Activated CD8-positive, alpha-beta T cell treated with anti-CD3 and anti-CD28 coated beads, Interleukin-2, amount 10 ng/mL, durations not matched to agents 7 days and 5 days (primary cell): ENCODE measurements around the gene SBK2. TPM values are rescaled to one million over a fixed set of nuclear protein-coding genes. Genes with fewer than 3 reads are reported as not detected.

Source experiments
- ATAC-seq: fragments of 150-1000 bp; cut with Tn5 transposase; one replicate; pipeline ENCODE4 v1.10.0; 2021; ENCODE audit warnings: moderate library complexity
- CTCF ChIA-PET: fragments of 350-600 bp; sonication (Branson Sonifier 250); formaldehyde crosslinking; loops from one replicate; lab custom pipeline; 2021; ENCODE audit warnings: antibody characterized with exemption; lab: Charles Lee
- POLR2A ChIA-PET: fragments of 350-600 bp; sonication (Branson Sonifier 250); formaldehyde crosslinking; loops from one replicate; lab custom pipeline; 2021; ENCODE audit warnings: antibody characterized with exemption; lab: Charles Lee
- DNase-seq: peaks from one replicate; pipeline ENCODE4 v3.0.0-alpha.2; 2020
- H3K27ac Mint-ChIP-seq: one replicate; pipeline ENCODE4 v1.8.0; 2021; ENCODE audit warnings: mild to moderate bottlenecking, mixed read lengths
- H3K27me3 Mint-ChIP-seq: one replicate; pipeline ENCODE4 v1.8.0; 2021; ENCODE audit warnings: low read depth, mixed read lengths
- H3K36me3 Mint-ChIP-seq: one replicate; pipeline ENCODE4 v1.8.0; 2021; ENCODE audit warnings: low read depth, mixed read lengths
- H3K4me1 Mint-ChIP-seq: one replicate; pipeline ENCODE4 v1.8.0; 2021; ENCODE audit warnings: low read depth, mixed read lengths
- H3K4me3 Mint-ChIP-seq: one replicate; pipeline ENCODE4 v1.8.0; 2021; ENCODE audit warnings: mild to moderate bottlenecking, mixed read lengths
- H3K9me3 Mint-ChIP-seq: one replicate; pipeline ENCODE4 v1.8.0; 2022; ENCODE audit warnings: mixed read lengths; ENCODE audit not compliant: insufficient read depth
- total RNA-seq, 2 experiments: library from RNA; stranded (reverse); gene quantifications; one replicate each; pipeline ENCODE4 v1.2.3, GENCODE V29; 2021

Gene SBK2
- total RNA-seq, 2 experiments from 2014 or later = not detected

DNA sequence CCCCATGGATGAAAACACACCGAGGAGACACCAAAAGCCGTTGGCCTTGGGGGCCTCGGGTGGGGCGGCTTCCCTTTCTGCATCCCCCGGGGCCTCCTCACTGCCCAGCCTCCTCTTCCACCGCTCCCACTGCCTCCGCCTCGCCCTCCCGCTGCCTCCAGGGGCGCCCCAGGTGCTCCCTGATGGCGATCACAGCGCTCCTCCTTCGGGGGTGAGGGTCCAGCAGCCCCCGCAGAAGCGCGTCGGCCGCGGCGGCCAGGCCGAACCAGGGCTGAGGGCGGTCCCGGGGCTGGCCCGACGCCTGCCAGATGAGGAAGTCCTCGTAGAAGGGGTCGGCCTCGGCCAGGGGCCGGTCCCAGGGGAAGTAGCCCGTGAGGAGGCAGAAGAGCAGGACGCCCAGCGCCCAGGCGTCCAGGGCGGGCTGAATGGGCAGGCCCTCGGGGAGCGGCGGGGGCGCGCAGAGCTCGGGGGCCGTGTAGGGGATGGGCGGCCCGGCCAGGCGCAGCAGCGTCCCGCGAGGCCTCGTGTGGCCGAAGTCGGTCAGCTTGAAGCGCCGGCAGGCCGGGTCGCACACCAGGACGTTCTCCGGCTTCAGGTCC lies 7.2 kb downstream of the SBK2 start:
- Mint-ChIP-seq H3K9me3 (no peaks in the 10 kb centered on the region), H3K36me3 (no peaks in the 10 kb centered on the region), H3K27ac (no peak overlapping the region), H3K27me3 (no peaks in the 10 kb centered on the region), H3K4me3 (no peak overlapping the region), H3K4me1 (no peaks in the 10 kb centered on the region)
- ATAC-seq (no peak), DNase-seq (no peak)
- POLR2A ChIA-PET = no interaction called here
- CTCF ChIA-PET = no interaction called here

DNA sequence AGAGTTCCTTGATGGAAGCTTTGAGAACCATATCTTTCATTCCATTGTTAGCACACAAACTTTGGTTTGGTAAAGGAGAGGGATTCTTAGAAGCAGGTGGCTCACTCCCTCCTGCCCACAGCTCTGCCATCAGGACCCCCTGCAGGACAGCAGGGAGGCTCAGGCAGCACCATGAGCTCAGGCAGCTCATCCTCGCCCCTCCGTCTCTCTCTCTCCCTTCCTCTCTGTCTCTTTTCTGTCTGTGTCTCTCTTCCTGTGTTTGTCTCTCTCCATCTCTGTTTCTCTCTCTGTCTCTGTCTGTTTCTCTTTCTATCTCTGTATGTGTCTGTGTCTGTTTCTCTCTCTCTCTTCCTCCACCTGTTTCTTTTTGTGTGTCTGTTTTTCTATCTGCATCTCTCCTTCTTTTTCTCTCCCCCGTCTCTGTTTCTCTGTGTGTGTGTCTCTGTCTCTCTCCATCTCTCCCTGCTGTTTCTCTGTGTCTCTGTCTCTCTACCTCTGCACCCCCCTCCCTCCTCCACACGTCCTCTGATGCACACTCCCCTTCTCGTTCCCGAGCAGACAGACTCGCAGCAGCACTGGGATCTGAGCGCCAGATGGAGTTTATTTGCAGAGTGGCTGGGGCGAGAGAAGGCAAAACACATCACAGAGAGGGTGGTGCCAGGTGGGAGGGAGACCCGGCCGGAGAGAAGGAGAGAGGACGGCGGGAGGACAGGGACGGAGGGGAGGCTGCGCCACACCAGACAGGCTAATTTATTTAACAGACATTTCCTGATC lies 8.7 kb downstream of the SBK2 start:
- Mint-ChIP-seq H3K36me3 (no peaks in the 10 kb centered on the region), H3K4me1 (no peaks in the 10 kb centered on the region), H3K27ac (no peak overlapping the region), H3K9me3 (no peaks in the 10 kb centered on the region), H3K4me3 (no peak overlapping the region), H3K27me3 (no peaks in the 10 kb centered on the region)
- no peak for ATAC-seq
- DNase-seq = no peak
- POLR2A ChIA-PET = no interaction called here
- CTCF ChIA-PET = no interaction called here

DNA sequence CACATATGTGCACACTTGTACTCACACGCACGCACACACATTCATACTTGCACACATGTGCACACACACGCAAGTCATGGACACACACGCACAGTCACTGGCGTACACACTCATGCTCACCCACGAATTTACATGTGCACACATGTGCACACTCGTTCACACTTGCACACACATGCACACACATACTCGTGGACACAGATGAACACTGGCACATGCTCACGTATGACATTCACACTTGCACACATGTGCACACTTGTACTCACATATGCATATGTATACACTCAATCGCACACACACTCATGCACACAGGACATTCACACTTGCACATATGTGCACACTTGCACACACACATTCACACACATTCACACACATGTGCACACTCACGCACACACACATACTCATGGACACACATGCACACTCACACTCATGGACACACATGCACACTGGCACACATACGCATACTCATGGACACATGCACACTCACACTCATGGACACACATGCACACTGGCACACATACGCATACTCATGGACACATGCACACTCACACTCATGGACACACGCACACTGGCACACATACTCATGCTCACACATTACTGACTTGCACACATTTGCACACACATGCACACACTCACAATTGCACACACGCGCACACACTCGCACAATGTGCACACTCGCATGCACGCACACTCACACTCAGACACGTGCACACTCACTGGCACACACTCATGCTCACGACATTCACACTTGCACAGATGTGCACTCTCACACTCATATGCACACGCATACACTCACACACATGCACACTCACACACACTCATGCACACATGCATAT lies 9.5 kb downstream of the SBK2 start:
- Mint-ChIP-seq H3K4me1 (no peaks in the 10 kb centered on the region), H3K36me3 (no peaks in the 10 kb centered on the region), H3K4me3 (no peak overlapping the region), H3K27ac (no peak overlapping the region), H3K27me3 (no peaks in the 10 kb centered on the region), H3K9me3 (no peaks in the 10 kb centered on the region)
- ATAC-seq = no peak
- DNase-seq = no peak
- CTCF ChIA-PET = no interaction called here
- POLR2A ChIA-PET = no interaction called here

DNA sequence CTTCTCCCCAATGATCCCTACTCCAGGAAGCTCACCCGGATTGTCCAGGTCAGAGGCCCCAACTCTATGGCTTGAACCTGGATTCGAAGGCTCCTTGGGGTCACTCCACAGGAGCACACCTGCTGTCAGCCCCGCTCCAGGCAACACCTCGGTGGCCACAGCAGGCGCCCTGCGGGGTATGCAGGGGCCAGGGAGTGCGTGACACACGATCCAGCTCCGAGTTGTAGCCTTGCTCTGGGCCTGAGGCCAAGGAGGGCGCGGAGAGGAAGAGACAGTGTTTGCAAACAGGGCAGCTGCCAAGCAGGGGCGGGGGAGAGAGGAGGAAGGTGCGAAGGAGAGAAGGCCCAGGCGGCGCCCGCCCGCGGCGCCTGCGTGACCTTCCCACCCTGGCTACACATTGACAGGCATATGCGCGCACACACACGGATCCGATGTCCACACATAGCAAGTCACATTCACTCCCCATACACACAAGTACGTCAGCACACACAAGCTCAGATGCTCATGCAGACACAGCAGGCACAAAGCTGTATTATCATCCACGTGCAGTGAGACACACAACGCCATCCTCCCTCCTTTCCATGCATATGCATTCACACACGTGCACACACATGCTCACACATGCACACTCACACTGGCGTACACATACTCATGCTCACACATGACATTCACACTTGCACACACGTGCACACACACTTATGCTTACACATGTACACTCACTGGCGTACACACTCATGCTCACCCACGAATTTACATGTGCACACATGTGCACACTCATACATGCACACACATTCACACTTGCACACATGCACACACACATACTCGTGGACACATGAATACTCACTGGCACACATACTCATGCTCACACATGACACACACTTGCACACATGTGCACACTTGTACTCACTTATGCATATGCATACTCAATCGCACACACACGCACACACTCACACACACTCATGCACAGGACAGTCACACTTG lies 10.4 kb downstream of the SBK2 start:
- CTCF ChIA-PET = interaction anchor here (1.1 kb wide), 1 partner anchor 80 kb away, joined by 3 read pairs; no protein-coding TSS in a partner anchor
- Mint-ChIP-seq H3K4me1 (no peaks in the 10 kb centered on the region), H3K36me3 (no peaks in the 10 kb centered on the region), H3K9me3 (no peaks in the 10 kb centered on the region), H3K27me3 (no peaks in the 10 kb centered on the region), H3K27ac (no peak overlapping the region), H3K4me3 (no peak overlapping the region)
- no peak for DNase-seq
- no peak for ATAC-seq
- POLR2A ChIA-PET = no interaction called here

DNA sequence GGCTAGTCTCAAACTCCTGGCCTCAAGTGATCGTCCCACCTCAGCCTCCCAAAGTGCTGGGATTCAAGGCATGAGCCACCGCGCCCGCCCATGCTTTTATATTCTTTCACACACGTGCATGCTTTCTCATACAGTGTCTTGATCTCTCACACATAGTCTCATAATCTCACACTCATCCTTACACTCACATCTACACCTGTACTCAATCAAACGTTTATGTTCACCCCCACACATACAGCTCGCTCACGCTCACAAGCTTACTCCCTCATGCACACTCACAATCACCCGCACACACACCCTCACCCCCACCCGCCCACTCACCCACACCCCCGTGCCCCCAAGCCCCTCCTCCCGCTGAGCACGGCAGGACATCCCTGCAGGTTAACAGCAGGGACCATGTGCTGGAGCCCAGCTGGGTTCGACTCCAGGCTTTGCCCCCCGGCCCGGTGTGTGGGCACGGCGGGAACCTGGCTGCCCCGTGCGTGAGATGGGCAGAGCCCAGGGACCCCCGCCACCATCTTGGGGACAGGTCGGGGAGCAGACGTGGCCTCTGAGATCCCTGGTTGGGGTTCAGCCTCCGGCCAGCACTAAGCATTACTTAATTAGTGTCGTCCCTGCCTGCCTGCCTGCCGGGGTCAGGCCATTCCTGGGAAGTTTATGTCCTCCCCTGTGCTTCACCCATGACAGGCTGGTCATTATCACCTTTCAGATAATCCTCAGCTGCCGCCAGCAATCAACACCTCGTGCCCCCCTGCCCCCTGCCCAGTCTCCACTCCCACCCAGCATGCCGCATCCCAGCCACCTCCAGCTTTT lies 11.4 kb downstream of the SBK2 start:
- POLR2A ChIA-PET = no interaction called here
- H3K4me3 Mint-ChIP-seq = no peak overlapping the region
- H3K9me3 Mint-ChIP-seq = no peaks in the 10 kb centered on the region
- no peak overlapping the region for H3K27ac Mint-ChIP-seq
- no peaks in the 10 kb centered on the region for H3K4me1 Mint-ChIP-seq
- no peak for ATAC-seq
- DNase-seq = no peak
- no peaks in the 10 kb centered on the region for H3K27me3 Mint-ChIP-seq
- CTCF ChIA-PET = interaction anchor here (1.1 kb wide), 1 partner anchor 81 kb away, joined by 3 read pairs; no protein-coding TSS in a partner anchor
- H3K36me3 Mint-ChIP-seq = no peaks in the 10 kb centered on the region

DNA sequence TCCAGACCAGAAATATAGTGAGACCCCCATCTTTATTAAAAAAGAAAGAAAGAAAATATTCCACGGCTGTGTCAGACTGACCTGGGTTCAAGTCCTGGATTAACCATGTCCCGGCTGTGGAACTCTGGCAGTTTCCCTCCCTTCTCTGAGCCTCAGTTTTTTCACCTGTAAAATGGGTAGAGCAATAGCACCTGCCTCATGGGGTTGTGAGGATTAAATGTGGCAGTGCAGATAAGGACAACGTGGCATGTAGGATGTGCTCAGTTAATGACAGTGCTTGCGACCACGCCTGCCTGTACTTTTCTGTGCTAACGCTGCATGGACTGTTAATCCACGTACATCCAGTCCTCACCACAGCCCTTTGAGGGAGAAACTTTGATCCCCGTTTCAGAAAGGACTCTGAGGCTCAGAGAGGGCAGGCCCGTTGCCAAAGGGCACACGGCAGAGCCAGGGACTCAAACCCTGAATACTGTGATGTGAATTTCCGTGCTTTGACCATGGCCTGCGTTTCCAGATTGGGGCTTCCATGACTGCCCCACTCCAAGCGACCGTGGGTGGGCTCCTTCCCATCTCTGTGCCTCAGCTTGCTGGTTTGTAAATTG lies 16.1 kb downstream of the SBK2 start:
- ChIA-PET CTCF (interaction anchor here (1.2 kb wide), 1 partner anchor 85 kb away, joined by 5 read pairs; the partner anchor contains the start of gene ZNF865), POLR2A (no interaction called here)
- Mint-ChIP-seq H3K27ac (no peak overlapping the region), H3K4me3 (no peak overlapping the region), H3K36me3 (no peaks in the 10 kb centered on the region), H3K4me1 (peaks cover 5% of the 10 kb centered on the region), H3K9me3 (no peaks in the 10 kb centered on the region), H3K27me3 (no peaks in the 10 kb centered on the region)
- ATAC-seq = no peak
- DNase-seq = no peak

DNA sequence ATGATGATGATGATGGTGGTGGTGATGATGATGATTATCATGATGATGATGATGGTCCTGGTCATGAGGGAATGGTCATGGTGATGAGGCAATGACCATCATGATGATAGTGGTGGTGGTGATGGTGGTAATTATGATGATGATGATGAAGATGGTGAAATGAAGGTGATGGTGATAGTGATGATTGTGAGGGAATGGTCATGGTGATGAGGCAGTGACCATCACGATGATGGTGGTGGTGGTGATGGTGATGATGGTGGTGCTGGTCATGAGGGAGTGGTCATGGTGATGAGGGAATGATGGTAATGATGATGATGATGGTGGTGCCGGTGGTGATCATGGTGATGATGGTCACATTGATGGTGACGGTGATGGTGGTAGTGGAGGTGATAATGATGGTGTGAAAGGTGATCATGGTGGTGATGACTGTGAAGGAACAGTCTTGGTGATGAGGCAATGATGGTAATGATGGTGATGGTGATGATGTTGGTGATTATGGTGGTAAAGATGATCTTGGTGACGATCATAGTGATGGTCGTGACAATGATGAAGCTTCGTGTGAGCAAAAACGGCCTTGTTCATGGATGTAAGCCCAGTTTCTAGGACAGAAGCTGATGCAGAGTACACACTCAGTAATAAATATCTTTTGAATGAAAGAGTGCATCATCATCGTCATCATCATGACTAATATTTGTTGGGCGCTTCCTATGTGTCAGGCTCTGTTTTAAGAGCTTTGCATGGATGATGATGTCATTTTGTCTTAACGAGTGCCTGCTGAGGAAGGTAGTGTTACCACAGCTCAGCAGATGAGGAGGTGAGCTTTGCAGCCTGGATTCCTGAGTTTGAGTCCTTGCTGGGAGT lies 17.3 kb downstream of the SBK2 start:
- peaks cover 5% of the 10 kb centered on the region for H3K4me1 Mint-ChIP-seq

DNA sequence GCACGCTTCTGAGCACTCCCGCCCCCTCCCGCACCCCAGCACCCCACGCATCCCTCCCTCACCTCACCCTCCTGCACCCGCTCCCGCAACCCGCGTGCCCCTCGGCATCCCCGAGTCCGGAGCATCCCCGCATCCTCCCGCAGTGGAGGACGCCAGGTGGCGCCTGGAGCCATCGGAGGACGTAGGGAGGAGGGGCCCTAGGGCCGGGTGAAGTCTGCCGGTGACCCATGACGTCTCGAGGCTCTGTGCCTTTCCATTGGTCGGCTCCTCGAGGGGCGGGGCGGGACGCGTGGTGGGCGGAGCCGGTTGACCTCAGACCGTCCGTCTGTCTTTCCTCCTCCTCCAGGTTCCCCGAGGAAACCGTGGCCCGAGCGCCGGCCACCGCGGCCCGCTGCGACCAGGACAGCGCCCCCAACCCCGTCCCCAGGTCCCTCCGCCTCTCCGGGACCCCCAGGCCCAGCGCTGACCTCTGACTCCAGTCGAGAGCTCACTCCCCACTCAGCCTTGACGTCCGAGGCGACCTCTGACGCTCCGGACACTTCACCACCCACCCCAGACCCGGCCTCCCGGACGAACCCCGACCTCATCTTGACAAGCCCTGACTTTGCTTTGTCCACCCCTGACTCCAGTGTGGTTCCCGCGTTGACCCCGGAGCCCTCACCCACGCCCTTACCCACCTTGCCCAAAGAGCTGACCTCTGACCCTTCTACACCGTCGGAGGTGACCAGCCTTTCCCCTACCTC lies 19.9 kb downstream of the SBK2 start:
- H3K27me3 Mint-ChIP-seq = no peaks in the 10 kb centered on the region
- peaks cover 5% of the 10 kb centered on the region for H3K4me1 Mint-ChIP-seq
- H3K36me3 Mint-ChIP-seq = no peaks in the 10 kb centered on the region
- DNase-seq (peak; percentile 93), ATAC-seq (peak; percentile 100)
- ChIA-PET POLR2A (no interaction called here), CTCF (interaction anchor here (0.6 to 1.9 kb wide), 5 partner anchors 89 to 447 kb away, joined by 3 to 28 read pairs (median 10); partner anchors contain the start of genes ZNF784 and ZNF865)
- peak overlapping the region; percentile 73 for H3K27ac Mint-ChIP-seq
- H3K9me3 Mint-ChIP-seq = no peaks in the 10 kb centered on the region
- peak overlapping the region; percentile 49 for H3K4me3 Mint-ChIP-seq

More for the DNA sequence above, 17.3 kb downstream of the SBK2 start:
- Mint-ChIP-seq H3K36me3 (no peaks in the 10 kb centered on the region), H3K27ac (no peak overlapping the region), H3K9me3 (no peaks in the 10 kb centered on the region), H3K27me3 (no peaks in the 10 kb centered on the region), H3K4me3 (no peak overlapping the region)
- ChIA-PET CTCF (interaction anchor here (1.0 to 1.2 kb wide), 2 partner anchors 86 to 111 kb away, joined by 4 to 5 read pairs; partner anchors contain the start of gene ZNF865), POLR2A (no interaction called here)
- ATAC-seq = no peak
- DNase-seq = no peak

DNA sequence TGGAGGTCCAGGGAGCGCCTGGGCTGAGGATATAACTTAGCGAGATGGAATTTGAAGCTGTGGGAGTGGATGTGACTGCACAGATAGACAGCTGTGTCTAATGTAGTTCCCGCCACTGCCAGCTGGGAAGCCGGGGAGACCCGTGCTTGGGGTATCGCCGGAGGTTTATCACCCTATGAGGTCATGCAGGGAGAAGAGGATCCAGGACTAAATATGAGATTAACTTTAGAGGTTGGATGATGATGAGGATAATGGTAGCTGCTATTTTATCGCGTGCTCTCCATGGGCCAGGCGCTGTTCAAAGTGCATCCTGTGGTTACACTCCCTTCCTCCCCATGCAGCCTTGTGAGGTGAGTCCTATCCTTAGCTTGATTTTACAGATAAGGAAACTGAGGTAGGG lies 28.8 kb downstream of the SBK2 start:
- peaks cover 13% of the 10 kb centered on the region for H3K4me1 Mint-ChIP-seq
- H3K27ac Mint-ChIP-seq = no peak overlapping the region
- no peak overlapping the region for H3K4me3 Mint-ChIP-seq
- no peaks in the 10 kb centered on the region for H3K27me3 Mint-ChIP-seq
- no peak for ATAC-seq
- no peak for DNase-seq
- CTCF ChIA-PET = interaction anchor here (1.0 to 1.3 kb wide), 2 partner anchors 40 to 98 kb away, joined by 4 to 7 read pairs; no protein-coding TSS in a partner anchor
- POLR2A ChIA-PET = no interaction called here
- H3K36me3 Mint-ChIP-seq = peaks cover 6% of the 10 kb centered on the region
- no peaks in the 10 kb centered on the region for H3K9me3 Mint-ChIP-seq
